H1 (cell line): Measurements from ENCODE around the gene INPPL1.

Experiments used
- CREB1 ChIP-seq: IDR thresholded peaks from 2 replicates; pipeline ENCODE4 v1.6.1; 2012; ENCODE audit warnings: inconsistent platforms
- KDM1A ChIP-seq: fragments of 200-600, 300-600 bp; sonication (generic); IDR thresholded peaks from 2 replicates; pipeline ENCODE4 v1.7.1; 2016; ENCODE audit warnings: mild to moderate bottlenecking, low read length, borderline replicate concordance
- SP1 ChIP-seq: IDR thresholded peaks from 2 replicates; pipeline ENCODE4 v1.6.1; 2011; ENCODE audit warnings: low read depth, low read length

GRCh38 chr11:72238040-72238450 lies 13.5 kb downstream of the INPPL1 start:
- TF ChIP-seq CREB1 (peak; percentile 66), KDM1A (no peak), SP1 (peak; percentile 49; the same call in 1 of the 2 replicates)
